Keratinocyte (primary cell): ENCODE results near the gene ORAI3.

Source experiments
- EZH2 ChIP-seq: IDR thresholded peaks from one replicate; pipeline ENCODE4 v1.6.1; 2012; ENCODE audit warnings: inconsistent platforms, mild to moderate bottlenecking, low read length, moderate library complexity
- TF ChIP-seq, protein P1 (sequence below), 3 experiments: IDR thresholded peaks in 1 of 3; conservative IDR thresholded peaks in 1 of 3; optimal IDR thresholded peaks in 1 of 3; 2 replicates in 2 of 3; 3 replicates in 1 of 3; pipeline versions ENCODE3 to v1.5.1; 2011; ENCODE audit warnings: low read length in 3 of 3, mild to moderate bottlenecking in 3 of 3, moderate library complexity in 2 of 3, control low read depth in 1 of 3, inconsistent platforms in 1 of 3; ENCODE audit not compliant: insufficient read depth in 2 of 3; ENCODE audit errors: extremely low read depth in 1 of 3

DNA sequence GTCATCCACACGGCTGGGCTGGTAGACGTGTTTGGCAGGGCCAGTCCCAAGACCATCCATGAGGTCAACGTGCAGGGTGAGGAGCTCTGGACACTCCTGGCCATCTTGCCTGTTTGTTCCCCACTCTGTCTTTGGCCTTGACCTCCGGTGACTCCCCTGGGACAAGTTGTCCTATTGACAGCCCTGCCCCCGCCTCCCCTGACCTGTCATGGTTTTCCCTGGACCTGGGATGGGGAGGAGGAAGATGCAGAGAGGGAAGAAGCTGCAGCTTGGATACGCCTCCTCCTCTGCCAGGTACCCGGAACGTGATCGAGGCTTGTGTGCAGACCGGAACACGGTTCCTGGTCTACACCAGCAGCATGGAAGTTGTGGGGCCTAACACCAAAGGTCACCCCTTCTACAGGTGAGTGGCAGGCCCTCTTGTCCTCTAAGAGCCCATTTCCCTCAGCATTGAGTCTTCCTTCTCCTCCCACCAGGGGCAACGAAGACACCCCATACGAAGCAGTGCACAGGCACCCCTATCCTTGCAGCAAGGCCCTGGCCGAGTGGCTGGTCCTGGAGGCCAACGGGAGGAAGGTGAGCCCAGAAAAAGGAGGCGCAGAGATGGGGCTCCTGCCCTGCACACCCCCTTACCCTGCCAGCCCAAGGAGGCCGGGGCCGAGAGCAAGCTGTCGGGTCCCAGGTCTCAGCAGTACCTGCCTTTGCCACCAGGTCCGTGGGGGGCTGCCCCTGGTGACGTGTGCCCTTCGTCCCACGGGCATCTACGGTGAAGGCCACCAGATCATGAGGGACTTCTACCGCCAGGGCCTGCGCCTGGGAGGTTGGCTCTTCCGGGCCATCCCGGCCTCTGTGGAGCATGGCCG lies 37.5 kb downstream of the ORAI3 start:
- TF ChIP-seq, protein P1, sequence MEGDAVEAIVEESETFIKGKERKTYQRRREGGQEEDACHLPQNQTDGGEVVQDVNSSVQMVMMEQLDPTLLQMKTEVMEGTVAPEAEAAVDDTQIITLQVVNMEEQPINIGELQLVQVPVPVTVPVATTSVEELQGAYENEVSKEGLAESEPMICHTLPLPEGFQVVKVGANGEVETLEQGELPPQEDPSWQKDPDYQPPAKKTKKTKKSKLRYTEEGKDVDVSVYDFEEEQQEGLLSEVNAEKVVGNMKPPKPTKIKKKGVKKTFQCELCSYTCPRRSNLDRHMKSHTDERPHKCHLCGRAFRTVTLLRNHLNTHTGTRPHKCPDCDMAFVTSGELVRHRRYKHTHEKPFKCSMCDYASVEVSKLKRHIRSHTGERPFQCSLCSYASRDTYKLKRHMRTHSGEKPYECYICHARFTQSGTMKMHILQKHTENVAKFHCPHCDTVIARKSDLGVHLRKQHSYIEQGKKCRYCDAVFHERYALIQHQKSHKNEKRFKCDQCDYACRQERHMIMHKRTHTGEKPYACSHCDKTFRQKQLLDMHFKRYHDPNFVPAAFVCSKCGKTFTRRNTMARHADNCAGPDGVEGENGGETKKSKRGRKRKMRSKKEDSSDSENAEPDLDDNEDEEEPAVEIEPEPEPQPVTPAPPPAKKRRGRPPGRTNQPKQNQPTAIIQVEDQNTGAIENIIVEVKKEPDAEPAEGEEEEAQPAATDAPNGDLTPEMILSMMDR (optimal IDR thresholded peaks at IDR 0.05 in 1 of 3, IDR thresholded peaks at IDR 0.05 in 1 of 3, conservative IDR thresholded peaks at IDR 0.05 in 1 of 3; ENCODE audit: extremely low read depth in 1 of 3, insufficient read depth in 2 of 3, low read length in 3 of 3), result no peak
- TF ChIP-seq EZH2, result no peak
